Embryonic facial prominence (tissue), 1 donor: ENCODE results near the gene DTNA.

Experiments
- DNase-seq: peaks from one replicate; pipeline ENCODE4 v3.0.0-alpha.2; 2016; ENCODE audit errors: extremely low spot score

DTNA gene

GRCh38 chr18:34933909-34934661 lies 224.0 kb downstream of the DTNA start:
- no peak for DNase-seq

GRCh38 chr18:34936772-34937171 lies 226.7 kb downstream of the DTNA start:
- DNase-seq = no peak

GRCh38 chr18:34938090-34938489 lies 228.0 kb downstream of the DTNA start:
- no peak for DNase-seq
